Measurements from ENCODE around the gene SLC45A2.
"Not testable (repeated sequence)": the region's sequence is repeated elsewhere in the genome, so short reads cannot be mapped to it uniquely, and the experiment has no call there.

The SLC45A2 gene

DNA sequence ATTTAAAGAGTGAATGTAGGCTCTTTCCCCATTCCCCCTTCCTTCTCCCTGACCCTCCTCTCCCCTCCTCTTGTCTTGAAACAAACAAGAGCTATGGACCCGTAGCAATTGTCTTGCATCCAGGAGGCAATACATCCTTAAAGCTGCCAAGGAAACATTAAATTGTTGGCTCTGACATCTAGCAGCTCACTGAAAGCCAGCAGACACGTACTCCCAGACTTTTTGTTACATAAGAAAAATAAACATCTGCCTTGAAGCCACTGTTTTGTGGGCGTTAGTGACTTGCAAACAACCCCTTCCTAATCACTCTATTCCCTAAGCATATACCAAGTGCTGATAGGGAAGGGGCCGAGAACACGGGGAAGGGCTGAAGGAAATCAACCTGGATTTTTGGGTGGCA lies 8.6 kb downstream of the SLC45A2 start:
- Histone ChIP-seq H3K27me3 (replicated peaks; ENCODE audit: control insufficient read depth, insufficient read depth, low read length, poor library complexity, severe bottlenecking) (no peaks in the 10 kb centered on the region), H3K9me3 (ENCODE audit: control insufficient read depth, low read length) (no peaks in the 10 kb centered on the region), H3K4me3 (ENCODE audit: insufficient read depth, low read depth, low read length, poor library complexity, severe bottlenecking) (no peak overlapping the region), H3K36me3 (ENCODE audit: control insufficient read depth, insufficient read depth, low read length) (no peaks in the 10 kb centered on the region), H3K4me1 (ENCODE audit: control insufficient read depth, insufficient read depth, low read length, poor library complexity, severe bottlenecking) (no peaks in the 10 kb centered on the region), H3K27ac (ENCODE audit: insufficient read depth, low read length, poor library complexity, severe bottlenecking) (no peak overlapping the region)
- DNase-seq = no peak

DNA sequence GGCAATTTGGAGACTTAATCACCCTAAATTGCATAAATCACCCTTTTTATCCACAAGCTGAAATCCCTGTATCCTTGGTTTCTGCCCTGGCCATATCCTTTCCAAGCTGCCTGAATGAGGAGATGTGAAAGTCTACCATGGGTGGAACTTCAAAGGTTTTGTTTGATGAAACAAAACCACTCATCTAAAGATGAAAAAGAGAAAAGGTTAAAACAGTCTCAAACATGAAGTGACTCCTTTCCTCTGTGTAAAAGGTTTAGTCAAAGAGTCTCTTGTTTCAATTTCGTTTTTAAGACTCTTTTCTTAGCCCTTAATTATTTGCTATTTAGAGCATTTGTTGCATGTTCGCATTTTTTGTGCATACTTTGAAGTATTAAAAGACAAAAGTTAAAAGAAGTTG lies 11.2 kb downstream of the SLC45A2 start:
- Histone ChIP-seq H3K36me3 (ENCODE audit: control insufficient read depth, insufficient read depth, low read length) (no peaks in the 10 kb centered on the region), H3K27ac (ENCODE audit: insufficient read depth, low read length, poor library complexity, severe bottlenecking) (no peak overlapping the region)
- no peak for DNase-seq

GRCh38 chr5:33969572-33970452 lies 14.7 kb downstream of the SLC45A2 start:
- H3K4me1 ChIP-seq (ENCODE audit: control insufficient read depth, insufficient read depth, low read length, poor library complexity, severe bottlenecking) = no peaks in the 10 kb centered on the region
- no peak for DNase-seq
- no peaks in the 10 kb centered on the region for H3K27me3 ChIP-seq (replicated peaks; ENCODE audit: control insufficient read depth, insufficient read depth, low read length, poor library complexity, severe bottlenecking)
- H3K9me3 ChIP-seq (ENCODE audit: control insufficient read depth, low read length) = no peaks in the 10 kb centered on the region
- no peak overlapping the region for H3K27ac ChIP-seq (ENCODE audit: insufficient read depth, low read length, poor library complexity, severe bottlenecking)
- no peaks in the 10 kb centered on the region for H3K36me3 ChIP-seq (ENCODE audit: control insufficient read depth, insufficient read depth, low read length)
- no peak overlapping the region for H3K4me3 ChIP-seq (ENCODE audit: insufficient read depth, low read depth, low read length, poor library complexity, severe bottlenecking)

More for the DNA sequence above, 11.2 kb downstream of the SLC45A2 start:
- Histone ChIP-seq H3K27me3 (replicated peaks; ENCODE audit: control insufficient read depth, insufficient read depth, low read length, poor library complexity, severe bottlenecking) (no peaks in the 10 kb centered on the region), H3K4me3 (ENCODE audit: insufficient read depth, low read depth, low read length, poor library complexity, severe bottlenecking) (no peak overlapping the region), H3K9me3 (ENCODE audit: control insufficient read depth, low read length) (no peaks in the 10 kb centered on the region), H3K4me1 (ENCODE audit: control insufficient read depth, insufficient read depth, low read length, poor library complexity, severe bottlenecking) (no peaks in the 10 kb centered on the region)

GRCh38 chr5:33968211-33969005 lies 16.1 kb downstream of the SLC45A2 start:
- H3K4me3 ChIP-seq (ENCODE audit: insufficient read depth, low read depth, low read length, poor library complexity, severe bottlenecking) = no peak overlapping the region
- no peak overlapping the region for H3K27ac ChIP-seq (ENCODE audit: insufficient read depth, low read length, poor library complexity, severe bottlenecking)
- no peaks in the 10 kb centered on the region for H3K4me1 ChIP-seq (ENCODE audit: control insufficient read depth, insufficient read depth, low read length, poor library complexity, severe bottlenecking)
- no peak for DNase-seq
- H3K27me3 ChIP-seq (replicated peaks; ENCODE audit: control insufficient read depth, insufficient read depth, low read length, poor library complexity, severe bottlenecking) = no peaks in the 10 kb centered on the region
- H3K36me3 ChIP-seq (ENCODE audit: control insufficient read depth, insufficient read depth, low read length) = no peaks in the 10 kb centered on the region
- H3K9me3 ChIP-seq (ENCODE audit: control insufficient read depth, low read length) = no peaks in the 10 kb centered on the region

DNA sequence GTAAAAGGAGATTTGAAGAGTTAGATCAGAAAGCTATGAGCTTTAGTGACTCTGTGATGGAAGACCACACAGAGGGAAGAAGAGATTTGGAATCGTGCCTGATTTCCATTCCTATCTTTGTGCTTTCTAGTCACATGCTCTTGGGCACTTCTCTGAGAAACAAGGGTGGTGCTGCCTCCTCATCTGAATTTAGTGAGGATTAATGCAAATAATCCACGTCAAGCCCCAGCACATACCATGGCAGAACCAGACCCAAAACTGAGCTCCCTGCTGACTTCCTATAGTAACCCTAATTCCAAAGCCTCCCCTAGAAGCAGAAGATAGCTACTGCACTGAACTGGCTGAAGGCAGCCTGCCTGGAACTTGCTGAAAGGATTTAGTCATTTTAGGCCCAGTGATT lies 17.7 kb downstream of the SLC45A2 start:
- H3K27ac ChIP-seq (ENCODE audit: insufficient read depth, low read length, poor library complexity, severe bottlenecking) = no peak overlapping the region
- H3K4me1 ChIP-seq (ENCODE audit: control insufficient read depth, insufficient read depth, low read length, poor library complexity, severe bottlenecking) = no peaks in the 10 kb centered on the region
- H3K27me3 ChIP-seq (replicated peaks; ENCODE audit: control insufficient read depth, insufficient read depth, low read length, poor library complexity, severe bottlenecking) = no peaks in the 10 kb centered on the region
- DNase-seq = no peak
- no peak overlapping the region for H3K4me3 ChIP-seq (ENCODE audit: insufficient read depth, low read depth, low read length, poor library complexity, severe bottlenecking)
- H3K36me3 ChIP-seq (ENCODE audit: control insufficient read depth, insufficient read depth, low read length) = no peaks in the 10 kb centered on the region
- no peaks in the 10 kb centered on the region for H3K9me3 ChIP-seq (ENCODE audit: control insufficient read depth, low read length)

DNA sequence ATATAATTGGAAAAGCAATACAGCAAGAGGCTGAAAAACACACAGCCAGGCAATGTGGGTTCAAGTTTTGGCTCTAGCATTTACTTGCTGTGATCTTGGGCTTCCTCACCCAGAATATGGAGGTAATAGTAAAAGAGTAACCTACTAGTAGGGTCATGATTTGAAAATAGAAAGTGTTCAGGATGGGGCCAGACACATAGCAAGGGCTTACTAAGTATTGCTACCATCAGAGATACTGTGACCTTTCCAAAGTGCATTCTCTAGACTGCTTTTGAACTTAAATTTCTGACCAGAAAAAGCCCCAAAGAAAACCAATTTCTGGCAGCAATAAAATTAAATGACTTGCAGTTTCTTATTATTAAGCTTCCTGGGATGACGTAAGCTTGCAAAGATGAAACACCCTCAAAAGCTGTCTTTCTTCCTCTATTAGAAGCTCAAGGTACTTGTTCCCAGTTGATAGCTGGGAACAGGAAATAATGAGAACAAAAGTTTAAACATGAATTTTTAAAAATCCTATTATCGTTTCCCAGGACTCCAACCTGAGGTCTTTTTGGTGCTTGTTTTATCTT lies 20.3 kb downstream of the SLC45A2 start:
- H3K4me3 ChIP-seq (ENCODE audit: insufficient read depth, low read depth, low read length, poor library complexity, severe bottlenecking) = no peak overlapping the region
- H3K9me3 ChIP-seq (ENCODE audit: control insufficient read depth, low read length) = no peaks in the 10 kb centered on the region
- H3K4me1 ChIP-seq (ENCODE audit: control insufficient read depth, insufficient read depth, low read length, poor library complexity, severe bottlenecking) = no peaks in the 10 kb centered on the region
- H3K27ac ChIP-seq (ENCODE audit: insufficient read depth, low read length, poor library complexity, severe bottlenecking) = no peak overlapping the region
- H3K27me3 ChIP-seq (replicated peaks; ENCODE audit: control insufficient read depth, insufficient read depth, low read length, poor library complexity, severe bottlenecking) = no peaks in the 10 kb centered on the region
- no peaks in the 10 kb centered on the region for H3K36me3 ChIP-seq (ENCODE audit: control insufficient read depth, insufficient read depth, low read length)
- no peak for DNase-seq

GRCh38 chr5:33958176-33958575 lies 26.3 kb downstream of the SLC45A2 start:
- Histone ChIP-seq H3K27me3 (replicated peaks; ENCODE audit: control insufficient read depth, insufficient read depth, low read length, poor library complexity, severe bottlenecking) (no peaks in the 10 kb centered on the region), H3K36me3 (ENCODE audit: control insufficient read depth, insufficient read depth, low read length) (no peaks in the 10 kb centered on the region), H3K4me3 (ENCODE audit: insufficient read depth, low read depth, low read length, poor library complexity, severe bottlenecking) (no peak overlapping the region), H3K27ac (ENCODE audit: insufficient read depth, low read length, poor library complexity, severe bottlenecking) (no peak overlapping the region), H3K9me3 (ENCODE audit: control insufficient read depth, low read length) (no peaks in the 10 kb centered on the region), H3K4me1 (ENCODE audit: control insufficient read depth, insufficient read depth, low read length, poor library complexity, severe bottlenecking) (no peaks in the 10 kb centered on the region)
- no peak for DNase-seq

DNA sequence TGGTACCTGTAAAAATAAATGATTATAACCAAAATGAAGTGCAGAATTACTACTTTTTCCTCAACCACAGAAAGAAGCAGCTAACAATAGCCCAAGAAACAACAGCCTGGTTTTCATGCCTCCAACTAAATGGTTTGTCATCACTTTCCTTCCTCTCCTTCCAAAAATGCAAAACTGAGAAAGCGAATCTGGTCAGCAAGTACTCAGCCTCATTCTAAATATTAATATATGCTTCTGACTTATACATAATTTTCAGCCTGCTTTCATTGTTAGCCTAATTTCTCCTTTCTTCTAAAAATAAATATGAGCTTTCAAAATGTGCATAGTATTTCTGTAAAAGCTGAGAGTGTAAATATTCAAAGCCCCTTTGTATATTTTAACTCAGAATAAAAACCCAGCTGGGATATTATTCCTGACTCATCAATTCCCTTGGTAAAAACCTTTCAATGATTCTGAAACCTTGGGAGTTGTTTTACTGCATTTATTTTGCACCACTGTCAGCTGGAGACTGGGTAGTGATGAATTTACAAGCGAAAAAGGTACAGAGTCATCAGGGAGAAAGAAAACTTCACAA lies 26.8 kb downstream of the SLC45A2 start:
- no peak overlapping the region for H3K27ac ChIP-seq (ENCODE audit: insufficient read depth, low read length, poor library complexity, severe bottlenecking)
- H3K4me1 ChIP-seq (ENCODE audit: control insufficient read depth, insufficient read depth, low read length, poor library complexity, severe bottlenecking) = no peaks in the 10 kb centered on the region
- DNase-seq = no peak
- no peaks in the 10 kb centered on the region for H3K36me3 ChIP-seq (ENCODE audit: control insufficient read depth, insufficient read depth, low read length)
- H3K27me3 ChIP-seq (replicated peaks; ENCODE audit: control insufficient read depth, insufficient read depth, low read length, poor library complexity, severe bottlenecking) = no peaks in the 10 kb centered on the region
- no peaks in the 10 kb centered on the region for H3K9me3 ChIP-seq (ENCODE audit: control insufficient read depth, low read length)
- no peak overlapping the region for H3K4me3 ChIP-seq (ENCODE audit: insufficient read depth, low read depth, low read length, poor library complexity, severe bottlenecking)

DNA sequence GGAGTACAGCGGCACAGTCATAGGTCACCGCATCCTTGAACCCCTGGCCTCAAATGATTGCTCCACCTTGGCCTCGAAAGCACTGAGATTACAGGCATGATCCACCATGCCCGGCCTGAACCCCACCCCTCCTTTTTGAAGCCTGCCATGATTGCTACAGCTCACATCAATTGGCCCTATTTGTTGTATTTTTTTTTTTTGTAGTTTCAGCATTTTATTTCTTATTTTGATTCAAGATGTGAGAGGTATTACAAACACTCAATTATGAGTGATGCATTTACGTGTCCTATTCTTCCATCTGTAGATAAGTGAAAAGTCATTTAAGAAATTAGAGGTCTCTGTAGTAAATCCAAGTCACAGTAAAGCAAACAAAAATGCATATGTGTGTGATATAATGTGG lies 32.3 kb downstream of the SLC45A2 start:
- not testable (repeated sequence) for DNase-seq; H3K36me3 ChIP-seq (ENCODE audit: control insufficient read depth, insufficient read depth, low read length); H3K4me3 ChIP-seq (ENCODE audit: insufficient read depth, low read depth, low read length, poor library complexity, severe bottlenecking); H3K27me3 ChIP-seq (replicated peaks; ENCODE audit: control insufficient read depth, insufficient read depth, low read length, poor library complexity, severe bottlenecking); H3K27ac ChIP-seq (ENCODE audit: insufficient read depth, low read length, poor library complexity, severe bottlenecking); H3K4me1 ChIP-seq (ENCODE audit: control insufficient read depth, insufficient read depth, low read length, poor library complexity, severe bottlenecking); H3K9me3 ChIP-seq (ENCODE audit: control insufficient read depth, low read length)
